Esophagus muscularis mucosa (tissue), 4 donors: ENCODE results near the gene NEO1.

Experiments
- CTCF ChIP-seq, 3 experiments: fragments of 200-600 bp in 2 of 3; fragments of 450-650 bp in 1 of 3; sonication (generic) in 2 of 3; IDR thresholded peaks; one replicate each; pipeline ENCODE4 v1.5.1; 2017 to 2019; ENCODE audit warnings: antibody characterized with exemption in 3 of 3, mild to moderate bottlenecking in 2 of 3, moderate library complexity in 1 of 3
- EP300 ChIP-seq: sonication (generic); formaldehyde crosslinking; IDR thresholded peaks from one replicate; pipeline ENCODE4 v1.6.1; 2017; ENCODE audit warnings: antibody characterized with exemption
- POLR2AphosphoS5 ChIP-seq, 2 donors: sonication (generic); formaldehyde crosslinking; IDR thresholded peaks; one replicate each; pipeline ENCODE4 v1.6.1; 2017; ENCODE audit warnings: antibody characterized with exemption in 2 of 2

DNA sequence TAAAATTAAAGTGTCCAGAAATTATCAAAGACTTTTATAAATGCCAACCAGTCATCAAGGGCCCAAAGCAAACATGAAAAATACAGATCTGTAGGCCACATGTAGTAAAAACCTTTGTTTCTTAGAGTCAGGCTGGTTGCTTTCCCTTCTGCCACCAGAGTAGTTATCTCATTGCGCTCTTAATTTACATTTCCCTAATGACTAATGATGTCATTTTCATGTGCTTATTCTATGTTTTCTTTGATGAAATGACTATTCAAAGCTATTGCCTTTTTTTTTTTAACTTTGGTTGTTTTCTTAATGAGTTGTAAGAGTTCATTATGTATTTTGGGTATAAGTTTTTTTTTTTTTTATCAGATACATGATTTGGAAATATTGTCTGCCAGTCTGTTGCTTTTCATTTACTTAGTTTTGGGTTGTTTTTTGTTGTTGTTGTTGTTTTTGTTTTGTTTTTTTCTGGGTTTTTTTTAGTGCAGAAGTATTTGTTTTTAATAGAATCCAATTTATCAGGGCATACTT lies 175.9 kb downstream of the NEO1 start:
- TF ChIP-seq CTCF (IDR thresholded peaks at IDR 0.05) = no peak
- no peak for TF ChIP-seq POLR2AphosphoS5 (IDR thresholded peaks at IDR 0.05)
- TF ChIP-seq EP300 = no peak
